ENCODE results near the gene B3GALNT2.

B3GALNT2 gene

DNA sequence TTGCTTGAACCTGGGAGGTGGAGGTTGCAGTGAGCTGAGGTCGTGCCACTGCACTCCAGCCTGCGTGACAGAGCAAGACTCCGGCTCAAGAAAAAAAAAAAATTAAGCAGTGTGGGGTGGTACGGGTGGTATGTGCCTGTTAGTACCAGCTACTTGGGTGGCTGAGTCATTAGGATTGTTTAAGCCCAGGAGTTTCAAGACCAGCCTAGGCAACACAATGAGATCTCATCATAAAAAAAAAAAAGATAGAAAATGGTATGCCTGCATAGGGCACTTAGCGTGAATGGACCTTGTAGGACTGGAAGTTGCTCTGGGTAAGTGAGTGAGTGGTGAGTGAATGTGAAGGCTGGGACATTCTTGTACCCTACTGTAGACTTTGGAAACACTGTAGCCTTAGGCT lies 100.1 kb downstream of the B3GALNT2 start:
- TF ChIP-seq CREB1 (IDR thresholded peaks at IDR 0.05; ENCODE audit: low read depth) (no peak), TCF12 (IDR thresholded peaks at IDR 0.05; ENCODE audit: low read depth) (0 out of 2 replicates have a peak, but pooled peaks have one; percentile 17), YY1 (IDR thresholded peaks at IDR 0.05; ENCODE audit: low read depth) (no peak), TEAD4 (IDR thresholded peaks at IDR 0.05) (peak; percentile 28; the same call in 1 of the 2 replicates)
- TF ChIP-seq, protein P1, sequence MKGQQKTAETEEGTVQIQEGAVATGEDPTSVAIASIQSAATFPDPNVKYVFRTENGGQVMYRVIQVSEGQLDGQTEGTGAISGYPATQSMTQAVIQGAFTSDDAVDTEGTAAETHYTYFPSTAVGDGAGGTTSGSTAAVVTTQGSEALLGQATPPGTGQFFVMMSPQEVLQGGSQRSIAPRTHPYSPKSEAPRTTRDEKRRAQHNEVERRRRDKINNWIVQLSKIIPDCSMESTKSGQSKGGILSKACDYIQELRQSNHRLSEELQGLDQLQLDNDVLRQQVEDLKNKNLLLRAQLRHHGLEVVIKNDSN (IDR thresholded peaks at IDR 0.05), result no peak
- TF ChIP-seq, protein P2, sequence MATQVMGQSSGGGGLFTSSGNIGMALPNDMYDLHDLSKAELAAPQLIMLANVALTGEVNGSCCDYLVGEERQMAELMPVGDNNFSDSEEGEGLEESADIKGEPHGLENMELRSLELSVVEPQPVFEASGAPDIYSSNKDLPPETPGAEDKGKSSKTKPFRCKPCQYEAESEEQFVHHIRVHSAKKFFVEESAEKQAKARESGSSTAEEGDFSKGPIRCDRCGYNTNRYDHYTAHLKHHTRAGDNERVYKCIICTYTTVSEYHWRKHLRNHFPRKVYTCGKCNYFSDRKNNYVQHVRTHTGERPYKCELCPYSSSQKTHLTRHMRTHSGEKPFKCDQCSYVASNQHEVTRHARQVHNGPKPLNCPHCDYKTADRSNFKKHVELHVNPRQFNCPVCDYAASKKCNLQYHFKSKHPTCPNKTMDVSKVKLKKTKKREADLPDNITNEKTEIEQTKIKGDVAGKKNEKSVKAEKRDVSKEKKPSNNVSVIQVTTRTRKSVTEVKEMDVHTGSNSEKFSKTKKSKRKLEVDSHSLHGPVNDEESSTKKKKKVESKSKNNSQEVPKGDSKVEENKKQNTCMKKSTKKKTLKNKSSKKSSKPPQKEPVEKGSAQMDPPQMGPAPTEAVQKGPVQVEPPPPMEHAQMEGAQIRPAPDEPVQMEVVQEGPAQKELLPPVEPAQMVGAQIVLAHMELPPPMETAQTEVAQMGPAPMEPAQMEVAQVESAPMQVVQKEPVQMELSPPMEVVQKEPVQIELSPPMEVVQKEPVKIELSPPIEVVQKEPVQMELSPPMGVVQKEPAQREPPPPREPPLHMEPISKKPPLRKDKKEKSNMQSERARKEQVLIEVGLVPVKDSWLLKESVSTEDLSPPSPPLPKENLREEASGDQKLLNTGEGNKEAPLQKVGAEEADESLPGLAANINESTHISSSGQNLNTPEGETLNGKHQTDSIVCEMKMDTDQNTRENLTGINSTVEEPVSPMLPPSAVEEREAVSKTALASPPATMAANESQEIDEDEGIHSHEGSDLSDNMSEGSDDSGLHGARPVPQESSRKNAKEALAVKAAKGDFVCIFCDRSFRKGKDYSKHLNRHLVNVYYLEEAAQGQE (IDR thresholded peaks at IDR 0.05; ENCODE audit: low read depth), result no peak

DNA sequence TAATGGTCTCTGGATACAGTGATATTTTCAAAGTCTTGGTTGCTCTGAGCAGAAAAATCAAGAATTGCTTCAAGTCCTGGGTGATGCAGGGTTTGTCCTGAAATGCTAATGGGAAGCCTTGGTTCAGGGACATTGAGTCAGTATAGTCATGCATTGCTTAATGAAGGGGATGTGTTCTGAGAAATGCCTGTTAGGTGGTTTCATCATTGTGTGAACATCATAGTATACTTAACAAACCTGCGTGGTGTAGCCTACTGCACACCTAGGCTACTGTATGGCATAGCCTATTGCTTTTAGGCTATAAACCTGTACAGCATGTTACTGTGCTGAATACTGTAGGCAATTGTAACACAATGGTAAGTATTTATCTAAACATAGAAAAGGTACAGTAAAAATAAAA lies 100.7 kb downstream of the B3GALNT2 start:
- TF ChIP-seq YY1 (IDR thresholded peaks at IDR 0.05; ENCODE audit: low read depth), result no peak
- TF ChIP-seq CEBPB (IDR thresholded peaks at IDR 0.05), result no peak
- no peak for TF ChIP-seq RAD21 (IDR thresholded peaks at IDR 0.05; ENCODE audit: low read depth)
- no peak for TF ChIP-seq TCF12 (IDR thresholded peaks at IDR 0.05; ENCODE audit: low read depth)
- TF ChIP-seq, protein P1 (IDR thresholded peaks at IDR 0.05), result no peak
- TF ChIP-seq TAF1 (IDR thresholded peaks at IDR 0.05; ENCODE audit: low read depth), result no peak
- TF ChIP-seq CREB1 (IDR thresholded peaks at IDR 0.05; ENCODE audit: low read depth), result no peak
- no peak for TF ChIP-seq FOXM1 (IDR thresholded peaks at IDR 0.05; ENCODE audit: borderline replicate concordance, low read depth)
- TF ChIP-seq EP300 (IDR thresholded peaks at IDR 0.05; ENCODE audit: borderline replicate concordance), result no peak
- TF ChIP-seq, protein P3, sequence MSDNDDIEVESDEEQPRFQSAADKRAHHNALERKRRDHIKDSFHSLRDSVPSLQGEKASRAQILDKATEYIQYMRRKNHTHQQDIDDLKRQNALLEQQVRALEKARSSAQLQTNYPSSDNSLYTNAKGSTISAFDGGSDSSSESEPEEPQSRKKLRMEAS (IDR thresholded peaks at IDR 0.05), result no peak
- no peak for TF ChIP-seq NFIC (IDR thresholded peaks at IDR 0.05)
- TF ChIP-seq EGR1 (IDR thresholded peaks at IDR 0.05), result no peak
- TF ChIP-seq, protein P2 (IDR thresholded peaks at IDR 0.05; ENCODE audit: low read depth), result no peak
- no peak for TF ChIP-seq ZBTB7A (IDR thresholded peaks at IDR 0.05; ENCODE audit: low read depth)
- TF ChIP-seq TEAD4 (IDR thresholded peaks at IDR 0.05), result no peak

DNA sequence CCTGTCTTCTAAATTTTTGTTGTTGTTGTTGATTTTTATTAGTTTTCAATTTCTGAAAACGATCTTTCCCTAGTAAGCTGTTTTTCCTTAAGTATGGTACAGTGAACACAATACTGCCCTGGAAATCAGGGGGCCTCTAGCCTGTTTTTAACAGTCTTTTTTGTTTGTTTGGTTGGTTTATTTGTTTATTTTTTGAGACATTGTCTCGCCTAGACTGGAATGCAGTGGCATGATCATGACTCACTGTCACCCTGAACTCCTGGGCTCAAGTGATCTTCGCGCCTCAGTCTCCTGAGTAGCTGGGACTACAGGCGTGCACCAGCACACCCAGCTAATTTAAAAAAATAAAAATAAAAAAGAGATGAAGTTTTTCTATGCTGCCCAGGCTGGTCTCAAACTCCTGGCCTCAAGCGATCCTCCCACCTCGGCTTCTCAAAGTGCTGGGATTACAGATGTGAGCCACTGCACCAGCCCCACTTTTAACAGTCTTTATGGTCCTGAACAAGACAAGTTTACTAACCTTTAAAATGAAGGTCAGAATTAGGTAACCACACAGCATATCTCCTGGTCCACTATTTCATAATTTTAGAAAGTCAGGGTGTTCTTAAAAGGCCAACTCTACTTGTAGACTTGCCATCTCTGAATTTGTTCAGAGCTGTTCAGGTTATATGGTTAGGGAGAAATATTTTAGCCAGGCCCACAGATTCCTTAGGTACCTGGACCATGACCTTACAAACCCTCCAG lies 101.6 kb downstream of the B3GALNT2 start:
- TF ChIP-seq, protein P3 (IDR thresholded peaks at IDR 0.05), result no peak
- TF ChIP-seq NFIC (IDR thresholded peaks at IDR 0.05), result no peak
- TF ChIP-seq CEBPB (IDR thresholded peaks at IDR 0.05), result no peak
- 0 out of 2 replicates have a peak, but pooled peaks have one; percentile 9 for TF ChIP-seq RAD21 (IDR thresholded peaks at IDR 0.05; ENCODE audit: low read depth)
- 0 out of 2 replicates have a peak, but pooled peaks have one; percentile 22 for TF ChIP-seq TEAD4 (IDR thresholded peaks at IDR 0.05)
- no peak for TF ChIP-seq EP300 (IDR thresholded peaks at IDR 0.05; ENCODE audit: borderline replicate concordance)
- TF ChIP-seq EGR1 (IDR thresholded peaks at IDR 0.05), result no peak
- TF ChIP-seq TAF1 (IDR thresholded peaks at IDR 0.05; ENCODE audit: low read depth), result no peak
- TF ChIP-seq, protein P1 (IDR thresholded peaks at IDR 0.05), result no peak
- TF ChIP-seq FOXM1 (IDR thresholded peaks at IDR 0.05; ENCODE audit: borderline replicate concordance, low read depth), result no peak
- no peak for TF ChIP-seq YY1 (IDR thresholded peaks at IDR 0.05; ENCODE audit: low read depth)

DNA sequence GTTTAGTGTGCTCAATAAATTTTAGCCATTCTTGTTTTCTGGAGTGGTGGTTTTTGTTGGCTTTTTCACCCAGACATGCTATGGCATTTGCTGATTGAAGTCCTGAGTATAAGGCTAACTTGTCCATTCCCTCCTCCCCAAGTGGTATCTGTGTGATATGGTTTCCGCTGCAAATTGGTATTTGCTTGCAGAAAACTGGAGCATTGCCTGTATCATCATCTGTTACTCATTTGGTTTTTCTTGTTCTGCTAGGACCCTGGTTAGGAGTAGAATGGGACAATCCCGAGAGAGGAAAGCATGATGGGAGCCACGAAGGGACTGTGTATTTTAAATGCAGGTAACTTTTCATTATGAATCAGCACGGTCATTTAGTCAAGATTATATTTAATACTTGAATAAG lies 103.0 kb downstream of the B3GALNT2 start:
- TF ChIP-seq, protein P2 (IDR thresholded peaks at IDR 0.05; ENCODE audit: low read depth), result no peak
- TF ChIP-seq YY1 (IDR thresholded peaks at IDR 0.05; ENCODE audit: low read depth), result no peak
- TF ChIP-seq ZBTB7A (IDR thresholded peaks at IDR 0.05; ENCODE audit: low read depth), result no peak
- TF ChIP-seq, protein P1 (IDR thresholded peaks at IDR 0.05), result no peak

Data from Ishikawa (cell line).